GM12891 (cell line): ENCODE data around the gene CEP152.

Experiments
- POLR2A ChIP-seq: IDR thresholded peaks from 2 replicates; pipeline ENCODE4 v1.6.1; 2011; ENCODE audit warnings: low read depth, low read length, control low read depth
- POLR2AphosphoS5 ChIP-seq: IDR thresholded peaks from 2 replicates; pipeline ENCODE4 v1.6.1; 2011; ENCODE audit warnings: low read depth, low read length, control low read depth
- SPI1 ChIP-seq: IDR thresholded peaks from 2 replicates; pipeline ENCODE4 v1.6.1; 2011; ENCODE audit warnings: low read depth, low read length, control low read depth
- TAF1 ChIP-seq: IDR thresholded peaks from 2 replicates; pipeline ENCODE4 v1.6.1; 2011; ENCODE audit warnings: low read depth, low read length, control low read depth

DNA sequence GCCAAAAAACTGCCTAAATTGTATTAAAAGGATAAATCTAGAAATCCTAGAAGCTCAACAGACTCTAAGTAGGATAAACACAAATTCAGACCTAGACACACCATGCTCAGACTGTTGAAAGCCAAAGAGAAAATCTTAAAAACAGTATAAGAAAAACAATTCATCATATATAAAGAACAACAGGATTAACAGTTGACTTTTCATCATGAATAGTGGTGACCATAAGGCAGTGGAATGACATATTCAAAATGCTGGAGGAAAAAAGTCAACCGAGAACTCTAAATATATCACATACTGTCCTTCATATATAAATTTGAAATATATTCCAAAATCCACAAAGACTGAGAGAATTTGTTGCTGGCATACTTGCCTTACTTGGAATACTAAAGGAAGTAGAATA is 77.3 kb downstream of the CEP152 start:
- TF ChIP-seq POLR2A (no peak), POLR2AphosphoS5 (no peak), TAF1 (no peak), SPI1 (no peak)
